ENCODE measurements around the gene LCN10. TPM values are rescaled to one million over a fixed set of nuclear protein-coding genes. Genes with fewer than 3 reads are reported as not detected.
A peak's percentile ranks its signal among the peaks of the same experiment; 100 is the strongest.

The LCN10 gene
- total and polyA plus RNA-seq, 10 of the 15 experiments (the other 5 are each of a cell fraction or from before 2014, with no cell fraction given): 0.06 to 1.3 (median 0.21) TPM; not detected in 1

DNA sequence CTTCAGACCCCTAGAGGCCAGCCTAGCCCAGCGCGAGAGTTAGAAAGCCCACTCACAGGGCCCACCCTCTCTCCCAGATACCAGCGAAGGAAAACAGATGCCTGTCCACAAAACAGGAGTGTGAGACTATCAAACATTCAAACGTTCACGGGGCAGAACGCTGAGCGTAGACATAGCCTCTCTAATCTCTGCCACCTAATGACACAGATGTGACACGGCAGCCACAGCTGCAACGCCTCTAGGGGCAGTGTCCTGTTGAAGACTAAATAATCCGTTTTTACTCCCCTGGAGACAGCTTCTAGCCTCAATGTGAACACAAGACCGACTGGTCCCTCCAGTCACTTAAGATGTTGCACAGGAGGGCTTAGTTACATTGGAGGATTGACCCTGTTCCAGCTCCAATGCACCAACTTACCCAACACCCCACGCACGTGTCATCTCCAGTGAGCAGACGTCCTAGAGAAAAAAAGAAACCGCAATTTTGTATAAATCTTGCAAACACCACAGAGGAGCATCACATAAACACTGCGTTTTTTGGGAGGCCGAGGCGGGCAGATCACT lies 16.0 kb downstream of the LCN10 start (continued):
- TF ChIP-seq ZBTB33 (IDR thresholded peaks at IDR 0.05): no peak
- TF ChIP-seq MEF2A (IDR thresholded peaks at IDR 0.05; ENCODE audit: insufficient read depth, low read depth, low read length): no peak
- TF ChIP-seq ZSCAN29 (IDR thresholded peaks at IDR 0.05): peak; percentile 97
- TF ChIP-seq, protein P1, sequence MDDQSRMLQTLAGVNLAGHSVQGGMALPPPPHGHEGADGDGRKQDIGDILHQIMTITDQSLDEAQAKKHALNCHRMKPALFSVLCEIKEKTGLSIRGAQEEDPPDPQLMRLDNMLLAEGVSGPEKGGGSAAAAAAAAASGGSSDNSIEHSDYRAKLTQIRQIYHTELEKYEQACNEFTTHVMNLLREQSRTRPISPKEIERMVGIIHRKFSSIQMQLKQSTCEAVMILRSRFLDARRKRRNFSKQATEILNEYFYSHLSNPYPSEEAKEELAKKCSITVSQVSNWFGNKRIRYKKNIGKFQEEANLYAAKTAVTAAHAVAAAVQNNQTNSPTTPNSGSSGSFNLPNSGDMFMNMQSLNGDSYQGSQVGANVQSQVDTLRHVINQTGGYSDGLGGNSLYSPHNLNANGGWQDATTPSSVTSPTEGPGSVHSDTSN (IDR thresholded peaks at IDR 0.05; ENCODE audit: insufficient replicate concordance, low read depth, low read length): peak; percentile 23
- peak; percentile 26; the same call in 1 of the 2 replicates for TF ChIP-seq PKNOX1 (IDR thresholded peaks at IDR 0.05)

GRCh38 chr9:136726118-136726517 lies 16.6 kb downstream of the LCN10 start:
- SMC1A ChIA-PET (ENCODE audit: uncharacterized antibody, unreplicated experiment): no interaction called here
- 58% methylated on average over 16 of the region's 16 CpGs for WGBS (ENCODE audit: insufficient coverage, insufficient replicate concordance, low lambda C conversion rate, missing lambda C conversion rate)
- no peak for FAIRE-seq
- Histone ChIP-seq H4K20me1 (ENCODE audit: control insufficient read depth, insufficient read depth) (peaks cover 9% of the 10 kb centered on the region), H3K36me3 (ENCODE audit: control insufficient read depth in 2 of 2, insufficient read depth in 2 of 2, low read length in 1 of 2) (peaks cover 18 to 28% of the 10 kb centered on the region in 2 experiments), H3K4me2 (ENCODE audit: control insufficient read depth, insufficient read depth) (peak overlapping the region; percentile 93), H2AFZ (ENCODE audit: control insufficient read depth, low read depth, low read length) (no peak overlapping the region), H3K4me1 (ENCODE audit: control insufficient read depth, insufficient read depth, low read length) (peaks cover 13% of the 10 kb centered on the region), H3K79me2 (ENCODE audit: control insufficient read depth, insufficient read depth, low read length) (peaks cover 45% of the 10 kb centered on the region), H3K27ac (ENCODE audit: control insufficient read depth, insufficient read depth) (peak overlapping the region; percentile 31), H3K27me3 (replicated peaks in 1 of 2; ENCODE audit: control insufficient read depth in 2 of 2, insufficient read depth in 2 of 2, low read length in 1 of 2) (no peaks in the 10 kb centered on the region), H3K9me3 (replicated peaks; ENCODE audit: control insufficient read depth, insufficient read depth, low read length) (no peaks in the 10 kb centered on the region), H3K4me3 (peak overlapping the region; percentile 69), H3K9ac (ENCODE audit: control insufficient read depth, insufficient read depth, low read length) (peak overlapping the region; percentile 79)
- intact Hi-C loops (cut with micrococcal nuclease; ENCODE audit: unreplicated experiment): no loop called here
- BruUV-seq (replicated peaks): no TSS peak
- no peak for ATAC-seq
- DNase-seq (ENCODE audit: low read depth, low spot score): no peak
- in situ Hi-C loops (cut with MboI): no loop called here
- POLR2A ChIA-PET: no interaction called here
- CTCF ChIA-PET: interaction anchor here (0.6 to 2.4 kb wide), 10 partner anchors 12 to 457 kb away, joined by 3 to 16 read pairs (median 4); partner anchors contain the start of genes AGPAT2, AJM1 and LCN8
- RAD21 ChIA-PET (ENCODE audit: unreplicated experiment): interaction anchor here (1.5 to 1.7 kb wide), 2 partner anchors 15 to 25 kb away, joined by 5 to 6 read pairs; no protein-coding TSS in a partner anchor
- TF ChIP-seq CHD4 (IDR thresholded peaks at IDR 0.05): no peak
- no peak for TF ChIP-seq CTCF (IDR thresholded peaks at IDR 0.05 in 2 of 3, conservative IDR thresholded peaks at IDR 0.05 in 1 of 3; ENCODE audit: control insufficient read depth in 2 of 3, extremely low read depth in 1 of 3, insufficient read depth in 1 of 3, low read depth in 3 of 3, low read length in 3 of 3)
- no peak for TF ChIP-seq POLR2AphosphoS2 (IDR thresholded peaks at IDR 0.05; ENCODE audit: low read depth, low read length)
- no peak for TF ChIP-seq YBX1 (IDR thresholded peaks at IDR 0.05)
- TF ChIP-seq HDGF (IDR thresholded peaks at IDR 0.05): no peak
- TF ChIP-seq TCF12 (IDR thresholded peaks at IDR 0.05; ENCODE audit: low read depth, low read length): no peak
- TF ChIP-seq, protein P2, sequence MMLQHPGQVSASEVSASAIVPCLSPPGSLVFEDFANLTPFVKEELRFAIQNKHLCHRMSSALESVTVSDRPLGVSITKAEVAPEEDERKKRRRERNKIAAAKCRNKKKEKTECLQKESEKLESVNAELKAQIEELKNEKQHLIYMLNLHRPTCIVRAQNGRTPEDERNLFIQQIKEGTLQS (IDR thresholded peaks at IDR 0.05; ENCODE audit: borderline replicate concordance, extremely low read depth, low read depth, low read length): no peak
- no peak for TF ChIP-seq CEBPB (IDR thresholded peaks at IDR 0.05; ENCODE audit: borderline replicate concordance in 1 of 2, low read depth in 2 of 2, low read length in 2 of 2)
- no peak for TF ChIP-seq SREBF2 (IDR thresholded peaks at IDR 0.05; ENCODE audit: low read length)

Data from GM12878 (cell line).